C4-2B (cell line): Measurements from ENCODE around the gene EMID1.

ENCODE experiments used
- CTCF ChIP-seq: fragments of 450-650 bp; conservative IDR thresholded peaks from 2 replicates; pipeline ENCODE4 v1.5.1; 2017; ENCODE audit warnings: mild to moderate bottlenecking
- ZFX ChIP-seq: fragments of 450-650 bp; IDR thresholded peaks from 2 replicates; pipeline ENCODE4 v1.6.1; 2017

DNA sequence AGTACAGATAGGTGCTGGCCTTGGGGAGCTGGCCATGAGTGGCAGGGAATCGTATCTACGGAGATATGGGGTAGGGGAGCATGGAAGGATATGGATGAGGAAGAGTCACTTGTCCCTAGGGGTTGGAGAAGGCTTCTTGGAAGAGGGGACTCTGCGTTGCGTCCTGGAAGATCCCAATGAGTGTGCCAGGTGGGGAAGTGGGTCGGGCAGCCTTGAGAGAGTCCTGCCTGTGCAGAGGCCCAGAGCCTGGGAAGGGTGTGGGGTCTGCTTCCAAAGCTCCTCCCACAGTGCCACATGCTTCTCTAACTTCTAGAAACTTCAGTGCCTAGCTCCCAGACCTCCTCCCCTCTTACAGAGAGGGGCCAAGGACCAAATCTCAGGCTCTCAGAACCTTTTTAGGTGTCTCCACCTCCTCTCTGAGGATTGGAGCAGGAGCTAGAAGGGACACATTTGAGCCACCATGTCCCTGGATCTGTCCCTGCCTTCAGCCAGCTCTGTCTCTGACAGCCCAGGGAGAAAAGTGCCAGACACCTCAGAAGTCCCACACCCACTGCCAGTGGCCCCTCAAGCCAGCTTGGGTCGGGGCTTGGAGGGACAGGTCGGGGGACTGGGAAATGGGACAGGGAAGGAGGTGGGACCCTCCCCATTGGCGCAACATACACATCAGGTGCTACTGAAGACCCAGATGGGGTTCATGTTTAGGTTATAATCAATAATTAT lies 51.1 kb downstream of the EMID1 start:
- no peak for TF ChIP-seq CTCF
- TF ChIP-seq ZFX = no peak
